ENCODE measurements around the gene USB1.

The USB1 gene, protein sequence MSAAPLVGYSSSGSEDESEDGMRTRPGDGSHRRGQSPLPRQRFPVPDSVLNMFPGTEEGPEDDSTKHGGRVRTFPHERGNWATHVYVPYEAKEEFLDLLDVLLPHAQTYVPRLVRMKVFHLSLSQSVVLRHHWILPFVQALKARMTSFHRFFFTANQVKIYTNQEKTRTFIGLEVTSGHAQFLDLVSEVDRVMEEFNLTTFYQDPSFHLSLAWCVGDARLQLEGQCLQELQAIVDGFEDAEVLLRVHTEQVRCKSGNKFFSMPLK

DNA sequence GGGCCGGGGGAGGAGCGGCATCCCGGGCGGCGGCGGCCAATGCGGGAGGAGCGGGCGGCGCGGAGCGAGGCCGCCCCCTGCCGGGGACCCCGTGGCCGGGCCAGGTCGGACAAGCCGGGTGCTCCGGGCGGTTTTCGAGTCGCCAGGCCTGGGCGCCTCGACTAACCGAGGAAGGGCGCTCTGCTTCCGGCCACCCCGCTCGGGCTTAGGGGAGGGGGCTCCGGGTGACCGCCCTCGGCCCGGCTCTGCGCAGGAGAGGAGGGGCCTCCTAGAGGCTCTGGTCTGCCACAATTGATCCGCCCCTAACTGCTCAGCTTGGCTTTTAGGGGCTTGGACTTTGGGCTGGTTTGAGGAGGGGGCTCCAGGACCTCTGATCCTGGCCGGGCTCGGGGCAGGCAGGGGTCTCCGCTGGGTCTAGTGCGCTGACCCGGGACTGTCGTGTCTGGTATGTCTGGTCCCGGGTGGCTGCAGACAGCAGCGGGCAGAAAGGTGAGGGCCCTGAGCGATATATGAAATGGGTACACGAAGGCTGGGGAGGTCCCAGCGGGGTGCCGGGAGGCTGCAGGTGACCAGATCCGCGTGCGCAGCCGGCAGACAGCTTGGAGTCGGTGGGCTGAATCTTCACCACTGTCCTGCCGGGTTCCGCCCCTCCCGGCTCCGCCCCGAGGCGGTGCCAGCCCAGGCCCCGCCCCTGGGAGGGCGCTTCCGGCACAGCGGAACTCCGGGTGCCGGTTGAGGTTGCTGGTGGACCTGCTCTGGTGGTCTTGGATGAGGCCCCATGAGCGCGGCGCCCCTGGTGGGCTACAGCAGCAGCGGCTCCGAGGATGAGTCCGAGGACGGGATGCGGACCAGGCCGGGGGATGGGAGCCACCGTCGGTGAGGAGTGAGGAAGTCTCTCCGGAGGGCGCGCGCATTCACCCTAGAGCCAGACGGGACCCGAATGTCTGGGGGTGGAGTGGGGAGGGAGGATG lies at the start of gene USB1:
TSS of gene USB1 (plus strand) at position 702 of the 971 bp plus-strand sequence. CDS start at position 779, 77 bp downstream.
- peak; percentile 78 to 84 for DNase-seq

DNA sequence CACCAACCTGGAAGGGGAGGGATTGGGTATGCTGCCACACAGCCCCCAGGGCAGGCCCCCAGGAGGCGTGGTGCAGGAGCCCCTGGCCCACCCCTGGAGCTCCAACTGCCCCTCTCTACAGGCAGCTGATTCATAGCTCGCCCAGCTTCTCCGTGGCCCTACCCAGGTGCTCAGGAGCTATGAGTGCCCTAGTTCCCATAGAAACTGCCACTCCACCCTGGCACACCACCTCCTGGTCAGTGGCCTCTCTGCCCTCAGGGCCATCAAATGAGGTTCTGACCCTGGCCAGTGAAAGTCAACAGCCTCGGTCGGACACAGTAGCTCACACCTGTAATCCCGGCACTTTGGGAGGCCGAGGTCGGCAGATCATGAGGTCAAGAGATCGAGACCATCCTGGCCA lies 48.3 kb upstream of the USB1 start:
- DNase-seq: no peak

DNA sequence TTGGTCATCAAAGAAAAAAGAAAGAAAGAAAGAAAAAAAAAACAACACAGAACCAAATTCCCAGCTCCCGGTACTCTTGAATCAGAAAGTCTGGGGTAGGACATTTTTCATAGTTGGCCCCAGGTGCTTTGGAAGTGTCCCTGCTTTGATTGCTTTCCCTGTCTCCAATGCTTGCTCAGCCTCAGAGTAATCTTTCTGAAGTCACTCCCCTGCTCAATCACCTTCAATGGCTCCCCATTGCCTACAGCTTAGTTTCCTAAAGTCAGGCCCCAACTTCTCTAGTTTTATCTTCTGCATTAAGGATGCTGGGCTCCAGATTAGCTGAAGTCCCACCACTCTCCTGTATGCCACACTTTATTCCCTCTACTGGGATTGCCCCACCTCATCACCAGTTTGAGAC lies 47.4 kb upstream of the USB1 start:
- no peak for DNase-seq

DNA sequence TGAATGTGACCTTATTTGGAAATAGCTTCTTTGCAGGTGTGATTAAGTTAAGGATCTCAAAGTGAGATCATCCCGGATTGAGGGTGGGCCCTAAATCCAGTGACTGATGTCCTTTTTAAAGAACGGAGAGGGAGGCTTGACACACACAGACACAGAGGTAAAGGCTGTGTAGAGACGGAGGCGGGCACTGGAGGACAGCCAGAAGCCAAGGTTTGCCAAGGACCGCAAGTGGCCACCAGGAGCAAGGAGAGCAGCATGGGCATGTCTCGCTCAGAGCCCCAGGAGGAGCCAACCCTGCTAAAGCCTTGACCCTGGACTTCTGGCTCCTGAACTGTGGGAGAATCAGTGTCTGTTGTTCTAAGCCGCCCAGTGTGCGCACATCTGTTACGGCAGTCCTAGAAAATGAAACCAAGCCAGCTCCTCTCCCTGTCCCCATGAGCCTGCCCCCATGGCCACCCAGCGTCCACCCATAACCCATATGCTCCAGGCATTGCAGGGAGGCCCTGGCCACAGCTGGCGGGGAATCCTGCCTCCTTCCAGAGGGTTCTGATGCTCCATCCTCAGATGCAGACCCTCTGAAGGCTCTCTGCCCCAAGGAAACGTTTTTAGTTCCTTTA lies 45.5 kb upstream of the USB1 start:
- DNase-seq: no peak

DNA sequence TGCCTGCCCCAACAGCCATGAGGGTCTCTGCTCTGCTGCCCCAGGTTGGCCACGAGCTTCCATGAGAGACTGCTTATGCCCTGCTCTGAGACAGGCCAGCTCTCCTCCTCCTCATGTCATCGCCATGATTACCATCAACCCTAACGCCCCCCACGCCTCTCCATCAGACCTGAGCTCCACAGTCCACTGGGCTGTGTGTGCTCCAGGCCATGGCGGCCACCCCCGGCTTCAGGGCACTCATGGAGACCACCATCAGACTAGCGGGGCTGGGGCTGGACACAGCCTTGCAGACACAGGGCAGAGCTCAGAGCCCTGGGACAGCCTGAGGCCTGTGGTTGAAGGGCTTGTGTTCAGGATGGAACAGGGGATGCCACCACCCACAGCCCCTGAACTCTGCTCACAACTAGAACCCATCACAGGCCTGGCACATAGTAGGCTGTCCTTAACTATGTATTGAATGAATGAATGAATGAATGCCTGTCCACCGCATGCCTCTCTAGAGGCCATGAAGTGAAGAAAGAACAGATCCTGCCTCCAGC lies 44.9 kb upstream of the USB1 start:
- no peak for DNase-seq

DNA sequence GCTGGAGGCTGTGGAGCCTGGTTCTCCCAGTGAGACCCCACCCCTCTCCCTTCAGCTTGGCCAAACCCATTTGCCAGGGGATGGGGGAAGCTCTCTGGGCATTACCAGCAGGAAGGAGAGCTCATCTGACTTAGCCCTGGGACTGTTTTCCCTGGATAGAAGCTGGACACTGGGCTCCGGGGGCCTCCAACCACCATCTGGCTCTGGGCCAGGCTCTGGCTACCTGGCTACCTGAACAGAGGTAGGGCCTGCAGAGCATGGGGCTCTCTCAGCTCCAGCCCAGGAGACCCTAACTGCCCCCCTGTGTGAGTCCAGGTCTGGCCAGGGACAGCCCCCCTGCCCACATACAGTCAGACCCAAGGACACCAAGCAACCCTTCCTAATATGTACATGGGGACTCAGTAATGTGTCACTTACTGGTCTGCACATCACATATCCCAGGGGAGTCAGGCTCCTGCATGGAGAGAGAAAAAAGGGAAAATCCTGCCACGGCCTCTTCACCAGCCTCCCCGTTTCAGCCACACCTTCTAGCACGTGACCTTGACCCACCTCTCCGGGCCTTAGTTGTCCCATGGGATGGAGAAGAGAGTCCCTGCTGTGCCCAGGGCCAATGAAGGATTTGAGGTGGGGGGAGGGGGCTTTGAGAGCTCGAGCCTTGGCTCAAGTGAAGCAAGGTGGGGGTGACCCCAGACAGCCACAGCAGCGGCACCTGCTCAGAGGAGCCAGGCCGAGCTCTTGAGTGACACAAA lies 44.1 kb upstream of the USB1 start:
- DNase-seq: no peak

DNA sequence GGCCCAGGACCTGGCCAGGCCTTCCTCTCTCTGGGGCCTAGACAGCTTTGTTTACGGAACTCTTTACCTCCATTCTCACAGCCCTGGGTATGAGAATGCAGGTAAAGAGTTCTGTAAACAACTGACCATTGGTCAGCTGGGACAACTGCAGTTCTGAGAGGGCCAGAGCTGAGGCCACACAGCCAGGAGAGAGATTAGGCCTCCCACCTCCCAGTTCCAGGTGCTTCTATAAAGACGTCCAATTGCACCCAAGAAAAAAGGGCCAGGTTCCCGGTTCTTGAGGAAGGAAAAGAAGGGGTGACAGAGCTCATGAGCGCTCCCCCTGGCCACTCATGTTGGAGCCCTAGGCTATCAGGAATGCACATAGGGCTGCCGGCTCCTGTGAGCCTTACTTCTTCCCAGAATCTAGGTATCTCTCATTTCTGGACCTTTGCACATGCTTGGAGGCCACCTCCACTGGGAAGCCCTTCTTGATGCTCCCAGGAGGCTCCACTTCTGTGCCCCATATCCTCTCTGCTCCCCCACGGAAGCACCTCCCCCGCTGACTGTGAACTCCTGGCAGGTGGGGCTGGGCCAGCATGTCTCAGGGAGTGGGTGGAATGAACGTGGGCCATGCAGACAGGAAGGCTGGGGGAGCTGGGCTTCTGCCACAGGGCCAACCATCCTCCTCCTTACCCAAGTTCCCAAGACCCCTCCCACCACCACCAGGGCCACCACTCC lies 43.4 kb upstream of the USB1 start:
- no peak for DNase-seq

DNA sequence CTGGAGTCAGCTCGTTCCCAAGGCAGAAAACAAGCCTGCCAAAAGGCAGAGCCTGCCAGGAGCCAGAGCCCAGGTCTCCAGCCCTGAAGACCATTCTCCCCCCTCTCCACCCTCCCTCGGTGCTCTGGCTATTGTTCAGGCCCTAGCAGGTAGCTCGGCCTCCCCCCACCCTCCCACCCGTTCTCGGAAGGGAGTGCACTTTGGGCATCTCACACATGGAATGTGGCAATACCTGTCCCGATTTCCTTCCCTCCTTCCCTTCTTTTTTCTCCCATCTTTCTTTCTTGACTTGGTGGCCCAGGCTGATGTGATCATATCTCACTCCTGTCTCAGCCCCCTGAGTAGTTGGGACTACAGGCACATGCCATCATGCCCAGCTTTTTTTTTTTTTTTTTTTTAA lies 42.7 kb upstream of the USB1 start:
- no peak for DNase-seq

DNA sequence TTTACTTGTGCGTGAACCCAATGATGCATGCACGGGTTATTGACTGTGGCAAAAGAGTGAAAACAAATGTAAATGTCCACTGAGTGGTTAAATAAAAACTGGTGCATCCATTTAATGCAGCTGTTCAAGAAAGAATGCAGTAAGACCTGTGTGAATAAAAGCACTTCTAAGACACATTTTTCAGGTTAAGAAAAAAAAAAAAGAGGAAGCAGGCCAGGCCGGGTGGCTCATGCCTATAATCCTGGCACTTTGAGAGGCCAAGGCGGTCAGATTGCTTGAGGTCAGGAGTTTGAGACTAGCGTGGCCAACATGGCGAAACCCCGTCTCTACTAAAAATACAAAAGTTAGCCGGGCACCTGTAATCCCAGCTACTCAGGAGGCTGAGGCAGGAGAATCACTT lies 42.1 kb upstream of the USB1 start:
- DNase-seq: no peak

DNA sequence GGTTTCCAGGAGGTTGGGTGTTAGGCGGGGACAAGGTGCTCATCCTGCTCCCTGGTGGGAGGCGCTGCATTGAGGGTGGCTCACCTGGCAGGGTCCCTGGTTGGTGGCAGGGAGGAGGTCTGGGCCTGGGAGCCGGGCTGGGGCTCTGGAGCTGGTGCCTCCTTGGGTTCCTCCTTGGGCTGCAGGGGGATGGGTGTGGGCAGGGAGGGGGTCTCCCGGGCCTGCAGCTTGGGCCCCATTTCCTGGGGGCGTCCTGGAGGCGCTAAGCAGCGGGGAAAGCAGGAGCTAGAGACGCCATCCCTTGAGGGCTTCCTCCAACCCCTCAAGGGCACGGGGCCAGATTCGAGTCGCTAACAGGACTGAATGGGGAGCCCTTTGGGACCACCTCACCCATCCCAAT lies 41.4 kb upstream of the USB1 start:
- no peak for DNase-seq

DNA sequence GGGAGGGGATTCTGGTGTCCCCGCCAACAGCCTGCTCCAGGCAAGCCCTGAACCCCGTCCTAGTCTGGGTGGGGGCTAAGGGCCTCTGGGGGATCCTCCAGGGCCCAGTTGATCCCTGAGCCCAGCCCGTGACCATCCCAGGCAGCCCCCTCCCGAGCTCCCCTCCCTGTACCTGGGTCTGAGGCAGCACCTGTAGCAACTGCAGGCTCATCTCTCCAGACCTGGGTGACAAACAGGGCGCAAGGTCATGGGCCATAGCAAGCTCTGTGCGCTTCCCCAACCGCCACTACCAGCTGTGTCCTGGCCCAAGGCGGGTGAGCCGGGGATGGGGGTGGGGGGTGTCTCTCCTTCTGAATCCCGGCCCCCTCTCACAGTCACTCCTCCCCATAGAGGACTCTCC lies 40.9 kb upstream of the USB1 start:
- DNase-seq: no peak

DNA sequence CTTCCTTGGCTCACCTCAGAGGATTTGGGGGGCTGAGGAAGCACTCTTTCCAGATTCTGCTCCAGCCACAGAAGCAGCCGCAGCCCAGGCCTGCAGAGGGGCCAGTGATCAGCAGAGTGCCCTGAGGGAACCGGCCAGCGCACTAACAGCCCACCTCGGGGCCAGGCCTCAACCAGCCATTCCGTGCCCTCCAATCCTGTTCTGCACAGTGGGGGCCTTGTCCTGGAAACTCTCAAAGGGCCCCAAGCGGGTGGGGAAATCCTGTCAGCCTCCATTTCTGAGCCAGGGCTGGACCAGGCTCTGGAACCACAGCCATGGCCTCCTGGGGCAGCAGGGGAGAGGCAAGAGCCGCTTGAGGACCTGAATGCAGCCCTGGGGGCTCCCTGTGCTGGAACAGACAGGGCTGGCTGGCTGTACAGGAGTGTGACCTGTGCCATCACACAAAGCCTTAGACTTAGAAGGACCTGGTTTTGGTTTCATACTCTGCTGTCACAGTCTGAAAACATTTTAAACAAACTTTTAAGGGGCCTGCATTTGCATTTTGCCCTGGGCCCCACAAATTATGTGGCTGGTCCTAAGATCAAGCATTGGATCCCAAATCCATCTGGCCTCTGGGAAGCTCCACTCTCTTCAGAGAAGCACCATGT lies 40.3 kb upstream of the USB1 start:
- DNase-seq: no peak

DNA sequence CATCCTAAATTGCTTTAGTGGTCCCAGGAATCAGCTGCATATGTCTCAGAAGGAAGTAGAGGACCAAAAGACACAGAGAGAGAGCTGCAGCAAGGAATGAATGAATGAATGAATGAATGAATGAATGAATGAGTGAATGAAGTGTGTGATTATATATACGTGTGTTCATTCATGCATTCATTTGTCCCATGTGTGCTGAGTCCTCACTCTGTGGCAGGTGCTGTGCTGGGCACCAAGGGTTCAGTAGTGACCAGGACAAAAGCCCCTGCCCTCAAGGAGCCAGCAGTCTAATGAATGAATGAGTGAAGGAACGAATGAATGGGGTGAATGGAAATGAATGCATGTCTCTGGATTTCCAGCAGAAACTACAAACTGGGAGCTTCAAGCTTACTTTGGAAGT lies 39.7 kb upstream of the USB1 start:
- no peak for DNase-seq

DNA sequence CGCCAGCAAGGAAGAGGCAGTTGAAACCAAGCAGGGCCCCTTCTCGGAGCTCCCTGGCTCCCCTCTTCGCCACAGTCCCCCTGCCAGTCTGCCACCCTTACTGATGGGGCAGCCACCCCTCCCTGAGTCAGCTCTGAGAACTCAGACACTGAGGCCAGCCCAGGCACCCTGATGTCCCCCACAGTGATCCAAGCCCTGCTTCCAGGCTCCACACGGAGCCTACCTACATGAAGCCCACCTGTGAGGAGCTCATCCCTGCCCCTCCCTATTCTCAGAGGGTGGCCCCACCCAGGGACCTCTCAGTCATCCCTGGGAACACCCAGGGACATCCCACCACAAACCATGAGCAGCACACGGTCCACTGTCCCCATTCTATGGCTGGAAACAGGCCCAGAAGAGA lies 39.2 kb upstream of the USB1 start:
- no peak for DNase-seq

DNA sequence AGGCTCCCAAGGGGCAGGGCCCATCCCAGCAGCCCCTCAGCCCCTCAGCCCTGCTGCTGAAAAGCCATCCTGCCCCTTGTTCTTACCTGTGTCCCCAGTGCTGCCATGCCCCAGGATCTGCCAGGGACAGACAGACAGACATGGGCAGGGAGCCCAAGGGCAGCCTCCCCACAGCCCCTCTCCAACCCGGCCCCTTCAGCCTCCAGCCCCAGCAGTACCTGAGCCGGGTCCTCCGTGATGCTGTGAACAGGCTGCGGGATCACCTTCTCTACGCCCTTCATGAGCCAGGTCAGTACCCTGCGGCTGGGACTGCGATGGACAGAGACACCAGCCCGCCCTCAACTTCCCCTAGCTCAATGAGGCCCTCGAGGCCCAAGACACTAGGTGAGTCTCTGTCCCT lies 38.5 kb upstream of the USB1 start:
- no peak for DNase-seq

DNA sequence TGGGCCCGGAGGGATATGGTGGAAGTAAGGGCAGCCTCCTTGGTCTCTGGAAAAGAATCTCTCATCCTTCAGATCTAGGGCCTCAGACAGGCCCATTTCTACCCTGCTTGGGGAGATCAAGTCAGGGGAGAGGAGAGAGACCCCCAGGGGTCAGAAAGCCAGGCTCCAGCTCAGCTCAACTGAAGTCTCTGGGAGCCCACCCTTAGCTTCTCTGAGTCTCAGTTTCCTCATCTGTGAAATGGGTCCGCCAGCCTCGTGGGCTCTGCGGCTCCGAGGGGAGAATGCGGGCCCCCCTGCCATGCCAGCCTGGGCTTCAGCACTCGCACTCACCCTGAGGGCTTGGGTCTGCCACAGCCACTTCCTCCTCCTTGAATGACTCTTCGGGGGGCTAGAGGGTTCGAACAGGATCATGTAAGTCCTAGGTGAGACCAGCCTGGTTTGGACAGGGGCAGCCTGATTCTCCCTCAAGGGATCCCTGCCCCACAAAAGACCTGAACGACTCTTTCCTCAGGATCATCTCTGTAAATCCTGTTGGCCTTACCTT lies 37.0 kb upstream of the USB1 start:
- no peak for DNase-seq

DNA sequence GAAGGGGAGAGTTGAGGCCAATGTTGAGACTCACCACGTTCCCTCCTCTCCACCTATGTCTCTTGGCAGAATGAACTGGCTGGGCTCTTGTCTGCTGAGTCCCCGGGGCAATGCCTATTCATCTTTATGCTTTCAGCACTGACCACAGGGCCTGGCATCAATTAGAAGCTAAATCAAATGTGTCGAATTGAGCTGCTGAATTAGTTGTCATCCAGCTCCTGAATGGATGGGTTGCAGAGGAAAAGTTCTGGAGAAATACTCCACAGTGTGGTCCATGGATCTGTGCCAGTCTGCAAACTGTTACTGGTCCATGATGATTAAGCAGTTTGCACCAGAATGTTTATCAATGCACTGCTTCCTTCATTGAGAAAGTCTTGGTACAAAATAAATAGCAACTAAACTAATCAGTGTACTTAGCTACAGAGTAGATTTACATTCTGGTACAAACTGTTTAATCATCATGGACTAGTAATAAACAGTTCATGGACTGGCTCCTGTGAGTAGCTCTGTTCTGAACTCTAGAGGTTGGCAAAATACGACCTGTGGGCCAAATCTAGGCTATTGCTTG lies 34.9 kb upstream of the USB1 start:
- no peak for DNase-seq

DNA sequence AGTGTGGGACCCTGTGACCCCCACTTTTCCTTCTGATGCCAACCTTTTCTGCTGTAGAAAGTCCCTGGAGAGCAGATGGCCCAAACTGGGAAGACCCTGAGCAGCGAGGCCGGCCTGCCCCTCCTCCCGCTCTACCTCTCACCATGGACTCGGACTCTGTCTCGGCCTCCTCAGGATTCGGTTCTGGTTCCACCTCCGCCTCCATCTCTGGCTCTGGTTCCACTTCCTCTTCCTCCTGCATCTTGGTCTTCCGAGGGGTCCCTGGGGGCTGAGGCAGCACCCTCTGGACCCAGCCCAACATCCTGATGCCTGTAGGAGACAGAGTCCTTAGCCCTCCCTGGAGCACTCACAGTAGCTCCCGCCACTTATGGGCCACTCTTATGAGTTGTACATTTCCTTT lies 34.2 kb upstream of the USB1 start:
- no peak for DNase-seq

DNA sequence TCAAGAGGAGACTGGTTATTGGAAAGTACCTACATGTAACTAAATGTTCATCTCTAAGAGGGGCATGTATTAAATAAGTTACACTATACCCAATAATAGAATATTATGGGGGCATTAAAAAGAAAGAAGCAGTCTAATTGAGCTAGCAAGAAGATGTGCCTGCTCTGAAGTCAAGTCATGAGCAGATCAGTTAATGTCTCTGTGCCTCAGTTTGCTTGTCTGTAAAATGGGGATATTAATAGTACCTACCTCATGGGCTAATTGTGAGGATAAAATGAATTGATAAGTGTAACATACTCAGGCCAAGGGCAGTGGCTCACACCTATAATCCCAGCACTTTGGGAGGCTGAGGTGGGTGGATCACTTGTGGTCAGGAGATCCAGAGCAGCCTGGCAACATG lies 33.3 kb upstream of the USB1 start:
- DNase-seq: no peak

DNA sequence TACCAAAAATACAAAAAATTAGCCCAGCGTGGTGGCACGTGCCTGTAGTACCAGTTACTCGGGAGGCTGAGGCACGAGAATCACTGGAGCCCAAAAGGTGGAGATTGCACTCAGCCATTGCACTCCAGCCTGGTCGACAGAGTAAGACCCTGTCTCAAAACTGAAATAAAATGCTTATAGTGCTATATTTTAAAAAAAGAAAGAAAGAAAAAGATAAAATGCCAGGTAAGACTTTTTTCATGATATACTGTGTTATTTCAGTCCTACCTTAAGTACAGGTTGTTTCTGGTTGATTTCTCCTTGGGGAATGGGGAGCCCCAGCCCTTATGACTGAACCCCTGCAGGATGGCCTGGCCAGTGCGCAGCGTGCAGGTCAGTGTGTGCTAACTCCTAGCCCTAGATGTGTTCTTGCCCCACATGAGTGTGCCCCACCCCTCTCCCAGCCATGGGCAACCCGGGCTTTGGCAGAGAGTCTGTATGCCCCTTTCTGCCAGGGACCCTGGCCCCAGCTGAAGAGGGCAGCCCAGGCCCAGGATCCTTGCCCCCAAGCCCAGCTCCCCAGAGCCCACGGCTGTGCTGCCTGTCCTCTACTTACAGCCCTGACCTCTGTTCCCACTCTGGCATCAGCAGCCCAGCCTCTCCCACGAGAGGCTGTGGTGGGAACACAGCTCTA lies 31.6 kb upstream of the USB1 start:
- DNase-seq: no peak
